OCI-LY1 (cell line): ENCODE results near the gene ROR2.

Experiments
- H2AFZ ChIP-seq: fragments of 200-600 bp; sonication (generic), shearing (Covaris generic); 2 replicates; pipeline ENCODE4 v1.6.0; 2014; ENCODE audit warnings: antibody characterized with exemption, mild to moderate bottlenecking, low read length
- H3F3A ChIP-seq: fragments of 200-600 bp; sonication (generic), shearing (Covaris generic); 2 replicates; pipeline ENCODE4 v1.6.0; 2014; ENCODE audit warnings: mild to moderate bottlenecking, antibody characterized with exemption, low read length, moderate library complexity; ENCODE audit not compliant: insufficient read depth
- H3K27ac ChIP-seq: fragments of 200-600 bp; sonication (generic); 2 replicates; pipeline ENCODE4 v1.5.1; 2014; ENCODE audit warnings: low read length, mixed run types, mild to moderate bottlenecking, low read depth; ENCODE audit not compliant: poor library complexity, severe bottlenecking
- H3K27me3 ChIP-seq: fragments of 200-600 bp; sonication (generic); 2 replicates; pipeline ENCODE4 v1.6.0; 2014; ENCODE audit warnings: antibody characterized with exemption, mild to moderate bottlenecking, low read length, moderate library complexity; ENCODE audit not compliant: insufficient read depth
- H3K36me3 ChIP-seq: fragments of 200-600 bp; sonication (generic); 2 replicates; pipeline ENCODE4 v1.6.1; 2014; ENCODE audit warnings: mild to moderate bottlenecking, antibody characterized with exemption, low read length, moderate library complexity, mixed read lengths; ENCODE audit not compliant: insufficient read depth
- H3K4me1 ChIP-seq: fragments of 200-600 bp; sonication (generic); 2 replicates; pipeline ENCODE4 v1.5.1; 2014; ENCODE audit warnings: mild to moderate bottlenecking, low read length, moderate library complexity; ENCODE audit not compliant: insufficient read depth, severe bottlenecking
- H3K4me2 ChIP-seq: fragments of 200-600 bp; sonication (generic), shearing (Covaris generic); 2 replicates; pipeline ENCODE4 v1.6.1; 2014; ENCODE audit warnings: low read length
- H3K4me3 ChIP-seq: fragments of 200-600 bp; sonication (generic); 2 replicates; pipeline ENCODE4 v1.5.1; 2014; ENCODE audit warnings: low read length, low read depth, mild to moderate bottlenecking, mixed read lengths; ENCODE audit not compliant: poor library complexity, severe bottlenecking
- H3K79me2 ChIP-seq: fragments of 200-600 bp; shearing (Covaris generic); 2 replicates; pipeline ENCODE4 v1.6.1; 2016; ENCODE audit warnings: mixed run types, low read length, mixed read lengths; ENCODE audit not compliant: insufficient read depth
- H3K9ac ChIP-seq: fragments of 200-600 bp; sonication (generic), shearing (Covaris generic); 2 replicates; pipeline ENCODE4 v1.6.1; 2014; ENCODE audit warnings: mild to moderate bottlenecking, low read length, mixed read lengths
- H3K9me2 ChIP-seq: fragments of 200-600 bp; sonication (generic), shearing (Covaris generic); 2 replicates; pipeline ENCODE4 v1.6.1; 2014; ENCODE audit warnings: low read depth, mild to moderate bottlenecking, low read length, mixed read lengths
- H3K9me3 ChIP-seq: fragments of 200-600 bp; shearing (Covaris generic); 2 replicates; pipeline ENCODE4 v1.6.1; 2014; ENCODE audit warnings: low read length, mixed read lengths
- H4K20me1 ChIP-seq: fragments of 200-600 bp; sonication (generic), shearing (Covaris generic); 2 replicates; pipeline ENCODE4 v1.6.0; 2016; ENCODE audit warnings: mild to moderate bottlenecking, low read length; ENCODE audit not compliant: insufficient read depth
- CTCF ChIP-seq: fragments of 200-600 bp; sonication (generic), shearing (Covaris generic); IDR thresholded peaks from 2 replicates; pipeline ENCODE4 v1.5.1; 2017; ENCODE audit warnings: mild to moderate bottlenecking, antibody characterized with exemption, low read length, moderate library complexity, mixed read lengths
- EZH2 ChIP-seq: fragments of 200-600 bp; sonication (generic), shearing (Covaris generic); IDR thresholded peaks from 2 replicates; pipeline ENCODE4 v1.8.0; 2017; ENCODE audit warnings: borderline replicate concordance, mixed run types, mild to moderate bottlenecking, antibody characterized with exemption, low read length, moderate library complexity, mixed read lengths

Gene ROR2

GRCh38 chr9:91883503-91883902, 66.5 kb downstream of the ROR2 start:
- Histone ChIP-seq H3K9ac (no peak overlapping the region), H3K4me1 (no peaks in the 10 kb centered on the region), H3F3A (no peaks in the 10 kb centered on the region)

GRCh38 chr9:91882627-91883026, 67.4 kb downstream of the ROR2 start:
- Histone ChIP-seq H3K9ac (no peak overlapping the region), H3K36me3 (no peaks in the 10 kb centered on the region), H3K27me3 (0 out of 2 replicates have a peak, but pooled peaks cover 3% of the 10 kb centered on the region), H4K20me1 (no peaks in the 10 kb centered on the region), H3K4me2 (no peak overlapping the region), H3K4me1 (no peaks in the 10 kb centered on the region), H2AFZ (no peak overlapping the region), H3K27ac (no peak overlapping the region), H3K9me2 (no peaks in the 10 kb centered on the region), H3K9me3 (no peaks in the 10 kb centered on the region), H3K79me2 (no peaks in the 10 kb centered on the region), H3F3A (no peaks in the 10 kb centered on the region), H3K4me3 (no peak overlapping the region)
- no peak for TF ChIP-seq EZH2
- no peak for TF ChIP-seq CTCF

More at GRCh38 chr9:91883503-91883902, 66.5 kb downstream of the ROR2 start:
- 0 out of 2 replicates have a peak, but pooled peaks cover 3% of the 10 kb centered on the region for H3K27me3 ChIP-seq
- no peaks in the 10 kb centered on the region for H3K9me2 ChIP-seq
- H3K27ac ChIP-seq, result no peak overlapping the region
- TF ChIP-seq CTCF (no peak), EZH2 (no peak)
- H3K79me2 ChIP-seq, result no peaks in the 10 kb centered on the region
- H3K9me3 ChIP-seq, result no peaks in the 10 kb centered on the region
- H3K4me3 ChIP-seq, result no peak overlapping the region
- no peaks in the 10 kb centered on the region for H3K36me3 ChIP-seq
- no peaks in the 10 kb centered on the region for H4K20me1 ChIP-seq
- no peak overlapping the region for H3K4me2 ChIP-seq
- H2AFZ ChIP-seq, result no peak overlapping the region

GRCh38 chr9:91880378-91880972, 69.6 kb downstream of the ROR2 start:
- no peaks in the 10 kb centered on the region for H4K20me1 ChIP-seq
- no peak overlapping the region for H3K4me2 ChIP-seq
- H3F3A ChIP-seq, result no peaks in the 10 kb centered on the region
- no peak overlapping the region for H3K27ac ChIP-seq
- no peaks in the 10 kb centered on the region for H3K27me3 ChIP-seq
- H3K9ac ChIP-seq, result no peak overlapping the region
- H3K9me2 ChIP-seq, result no peaks in the 10 kb centered on the region
- H2AFZ ChIP-seq, result no peak overlapping the region
- TF ChIP-seq EZH2 (no peak), CTCF (no peak)
- no peaks in the 10 kb centered on the region for H3K9me3 ChIP-seq
- H3K79me2 ChIP-seq, result no peaks in the 10 kb centered on the region
- H3K36me3 ChIP-seq, result no peaks in the 10 kb centered on the region
- H3K4me3 ChIP-seq, result no peak overlapping the region
- H3K4me1 ChIP-seq, result no peaks in the 10 kb centered on the region
